Cardiac septum (tissue), 1 donor: ENCODE data around the gene NLRC5. TPM values are rescaled to one million over a fixed set of nuclear protein-coding genes. Genes with fewer than 3 reads are reported as not detected.
A peak's percentile ranks its signal among the peaks of the same experiment; 100 is the strongest.

ENCODE experiments used
- DNase-seq: peaks from one replicate; pipeline ENCODE4 v3.0.0-alpha.2; 2020; ENCODE audit warnings: low spot score
- intact Hi-C: fragments of 100-400 bp; cut with DNase I; formaldehyde crosslinking; loops from one replicate; pipeline ENCODE4 v1.14.0; 2022
- total RNA-seq: library from RNA; stranded (reverse); fragmentation: NEBNext Ultra II Directional; extraction: Animal tissue kit (Norgen Biotek cat#: 25700); gene quantifications from one replicate; pipeline ENCODE4 v1.2.1, GENCODE V29; 2021
- donor health status: DM: no; HTN: no; CAD: no.

The NLRC5 gene
- total RNA-seq, 1 donor from 2014 or later: 12.7 TPM

DNA sequence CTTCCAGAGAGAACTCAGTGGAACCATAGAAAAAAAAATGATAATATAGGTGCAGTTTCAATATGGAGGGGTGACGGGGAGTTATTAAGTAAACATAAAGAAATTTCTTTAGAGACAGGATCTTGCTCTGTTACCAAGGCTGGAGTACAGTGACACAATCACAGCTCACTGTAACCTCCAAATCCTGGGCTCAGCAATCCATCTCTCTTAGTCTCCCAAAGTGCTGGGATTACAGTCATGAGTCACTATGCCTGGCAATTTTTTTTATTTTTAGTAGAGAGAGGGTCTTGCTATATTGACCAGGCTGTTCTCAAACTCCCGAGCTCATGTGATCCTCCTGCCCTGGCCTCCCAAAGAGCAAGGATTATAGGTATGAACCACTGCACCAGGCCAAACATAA is 48.8 kb downstream of the NLRC5 start:
- intact Hi-C loops: no loop called here
- no peak for DNase-seq

DNA sequence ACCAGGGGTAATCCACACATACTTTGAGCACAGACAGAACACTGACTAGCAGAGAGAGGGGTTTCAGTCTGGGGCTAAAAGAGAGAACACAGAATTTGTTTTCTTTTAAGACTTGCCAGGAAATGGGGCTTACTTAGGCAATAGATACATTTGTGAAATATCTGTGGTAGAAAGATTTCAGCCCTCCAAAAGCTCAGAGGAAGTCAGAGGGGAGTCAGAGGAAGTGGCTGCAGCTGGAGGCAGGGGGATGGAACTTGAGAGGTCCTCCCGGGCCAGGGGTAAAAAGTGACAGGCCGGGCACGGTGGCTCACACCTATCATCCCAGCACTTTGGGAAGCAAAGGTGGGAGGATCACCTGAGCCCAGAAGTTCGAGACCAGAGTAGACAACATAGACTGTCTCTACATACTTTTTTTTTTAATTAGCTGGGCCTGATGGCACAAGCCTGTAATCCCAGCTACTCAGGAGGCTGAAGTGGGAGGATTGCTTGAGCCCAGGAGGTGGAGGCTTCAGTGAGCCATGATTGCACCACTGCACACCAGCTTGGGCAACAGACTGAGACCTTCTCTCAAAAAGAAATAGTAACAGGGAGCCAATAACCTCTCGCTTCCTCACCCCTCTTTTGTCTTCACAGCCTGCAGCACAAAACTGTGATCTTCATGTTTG is 49.9 kb downstream of the NLRC5 start:
- intact Hi-C loops: no loop called here
- no peak for DNase-seq

DNA sequence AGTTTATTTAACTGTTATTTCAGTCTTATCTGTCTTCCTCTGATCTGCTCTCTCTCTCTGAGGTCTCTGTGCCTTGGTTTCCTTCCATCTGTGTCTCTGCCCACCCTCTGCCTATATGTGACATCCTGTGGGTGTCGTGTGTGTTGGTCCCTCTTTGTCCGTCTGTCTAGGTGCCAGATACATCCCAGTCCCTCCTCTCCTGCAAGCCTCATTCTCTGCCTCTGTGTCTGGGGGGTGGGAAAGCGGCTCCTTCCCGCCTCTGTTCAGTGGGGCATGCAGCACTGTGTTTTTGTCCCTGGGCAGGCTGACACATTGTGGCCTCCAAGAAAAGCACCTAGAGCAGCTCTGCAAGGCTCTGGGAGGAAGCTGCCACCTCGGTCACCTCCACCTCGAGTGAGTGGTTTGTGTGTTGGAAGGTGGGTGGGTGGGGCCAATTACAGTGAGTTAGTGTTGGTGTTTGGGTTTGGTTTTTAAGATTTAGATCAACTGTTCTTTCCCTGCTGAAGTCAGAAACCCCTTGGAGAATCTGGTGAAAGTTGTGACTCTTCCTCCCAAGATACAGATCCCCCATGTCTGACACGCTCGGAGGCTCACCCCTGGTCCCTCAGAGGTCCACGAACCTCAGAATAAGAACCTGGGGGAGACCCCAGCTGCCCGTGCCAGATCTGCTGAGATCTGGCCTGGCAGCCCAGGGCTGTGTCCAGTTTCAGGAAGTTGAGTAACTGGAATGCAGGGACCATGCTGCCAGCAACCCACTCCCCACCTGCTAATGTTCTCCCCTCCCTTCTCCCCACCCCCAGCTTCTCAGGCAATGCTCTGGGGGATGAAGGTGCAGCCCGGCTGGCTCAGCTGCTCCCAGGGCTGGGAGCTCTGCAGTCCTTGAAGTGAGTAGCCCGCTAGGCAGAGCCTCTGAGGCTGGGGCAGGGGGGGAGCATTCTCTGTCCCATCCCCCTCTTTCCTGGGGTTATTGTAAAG is 52.1 kb downstream of the NLRC5 start:
- intact Hi-C loops: no loop called here
- DNase-seq: peak; percentile 82

DNA sequence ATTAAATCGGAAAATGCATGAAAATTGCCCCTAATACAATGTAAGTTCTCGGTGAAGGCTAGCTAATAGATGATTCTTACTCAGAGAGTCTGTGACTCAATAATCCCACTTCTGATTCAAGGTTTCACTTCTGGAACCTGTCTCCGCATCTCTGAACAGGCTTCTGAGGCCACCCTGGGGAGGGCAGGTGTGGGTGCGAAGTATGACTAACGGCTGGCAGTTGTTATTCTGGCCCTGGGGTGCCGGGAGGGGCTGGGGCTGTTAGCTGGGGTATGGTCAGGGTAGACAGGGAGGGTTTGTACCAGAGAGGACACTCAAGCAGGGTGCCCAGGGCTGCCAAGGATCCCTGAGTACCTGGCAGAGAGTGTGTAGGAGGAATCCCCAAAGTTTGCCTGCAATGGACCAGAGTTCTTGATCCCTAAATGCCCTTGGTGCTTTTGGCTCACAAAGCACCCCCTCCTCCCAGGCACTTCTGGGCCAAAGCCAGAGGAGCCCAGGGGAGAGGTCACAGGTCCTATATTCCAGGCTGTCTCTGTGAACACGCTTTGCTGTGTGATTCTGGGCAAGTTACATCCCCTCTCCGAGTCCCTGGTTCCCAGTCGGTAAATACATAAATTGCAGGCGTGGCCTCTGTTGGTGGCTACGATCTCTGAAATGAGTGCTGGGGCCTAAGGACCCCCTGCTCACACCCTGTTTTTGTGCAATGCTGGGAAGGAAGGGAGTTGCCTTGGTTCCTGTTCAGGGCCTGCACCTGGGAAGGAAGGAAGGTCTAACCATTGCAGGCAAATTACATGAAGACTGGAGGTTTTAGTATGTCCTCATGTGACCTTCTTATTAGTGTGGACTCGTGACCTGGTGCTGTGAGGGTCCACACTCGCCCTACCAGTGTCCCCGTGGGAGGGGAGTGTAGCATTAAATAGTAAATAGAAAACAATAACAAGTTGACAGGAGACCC is 53.1 kb downstream of the NLRC5 start:
- intact Hi-C loops: no loop called here
- DNase-seq: peak; percentile 77

DNA sequence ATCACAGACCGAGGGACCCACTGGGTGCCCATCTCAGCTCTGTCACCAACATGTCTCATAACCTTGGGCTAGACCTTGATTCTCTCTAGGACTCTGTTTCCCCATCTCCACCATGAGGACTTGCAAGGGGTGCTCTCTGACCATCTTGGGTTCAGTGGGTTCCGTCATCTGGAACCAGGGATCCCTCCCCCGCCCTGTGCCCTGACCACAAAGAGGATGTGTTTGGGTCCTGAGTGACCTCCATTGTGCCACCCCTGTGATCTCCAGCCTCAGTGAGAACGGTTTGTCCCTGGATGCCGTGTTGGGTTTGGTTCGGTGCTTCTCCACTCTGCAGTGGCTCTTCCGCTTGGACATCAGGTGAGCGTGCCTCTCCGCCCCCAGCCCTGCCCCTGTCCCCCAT is 53.9 kb downstream of the NLRC5 start:
- no peak for DNase-seq
- intact Hi-C loops: no loop called here

DNA sequence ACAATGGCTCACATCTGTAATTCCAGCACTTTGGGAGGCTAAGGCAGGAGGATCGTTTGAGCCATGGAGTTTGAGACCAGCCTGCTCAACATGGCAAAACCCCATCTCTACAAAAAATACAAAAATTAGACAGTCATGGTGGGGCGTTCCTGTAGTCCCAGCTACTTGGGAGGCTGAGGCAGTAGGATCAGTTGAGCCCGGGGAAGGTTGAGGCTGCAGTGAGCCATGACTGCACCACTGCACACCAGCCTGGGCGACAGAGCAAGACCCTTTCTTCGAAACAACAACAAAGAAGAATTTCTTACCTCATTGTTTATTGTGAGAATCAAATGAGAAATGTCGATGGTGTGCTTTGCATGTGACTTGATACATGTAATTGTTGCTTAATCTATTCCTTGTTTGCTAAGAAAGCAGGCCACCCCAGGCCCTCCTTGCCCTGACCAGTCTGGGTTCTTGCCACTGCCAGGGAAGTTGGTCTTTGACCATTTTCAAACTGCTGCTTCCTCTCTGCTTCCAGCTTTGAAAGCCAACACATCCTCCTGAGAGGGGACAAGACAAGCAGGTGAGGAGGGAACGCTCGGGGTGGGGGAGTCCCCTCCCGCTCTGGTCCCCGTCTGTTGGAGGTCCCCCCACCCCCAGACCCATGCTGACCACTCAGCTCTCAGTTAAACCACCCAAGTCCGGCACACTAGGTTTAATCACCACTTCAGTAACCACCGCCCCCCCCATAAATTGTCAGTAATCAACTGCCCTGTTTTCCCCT is 55.8 kb downstream of the NLRC5 start:
- DNase-seq: no peak
- intact Hi-C loops: loop anchor here (5.0 kb wide), 2 partner anchors 83 to 178 kb away; partner anchors contain the start of genes CETP and SLC12A3

DNA sequence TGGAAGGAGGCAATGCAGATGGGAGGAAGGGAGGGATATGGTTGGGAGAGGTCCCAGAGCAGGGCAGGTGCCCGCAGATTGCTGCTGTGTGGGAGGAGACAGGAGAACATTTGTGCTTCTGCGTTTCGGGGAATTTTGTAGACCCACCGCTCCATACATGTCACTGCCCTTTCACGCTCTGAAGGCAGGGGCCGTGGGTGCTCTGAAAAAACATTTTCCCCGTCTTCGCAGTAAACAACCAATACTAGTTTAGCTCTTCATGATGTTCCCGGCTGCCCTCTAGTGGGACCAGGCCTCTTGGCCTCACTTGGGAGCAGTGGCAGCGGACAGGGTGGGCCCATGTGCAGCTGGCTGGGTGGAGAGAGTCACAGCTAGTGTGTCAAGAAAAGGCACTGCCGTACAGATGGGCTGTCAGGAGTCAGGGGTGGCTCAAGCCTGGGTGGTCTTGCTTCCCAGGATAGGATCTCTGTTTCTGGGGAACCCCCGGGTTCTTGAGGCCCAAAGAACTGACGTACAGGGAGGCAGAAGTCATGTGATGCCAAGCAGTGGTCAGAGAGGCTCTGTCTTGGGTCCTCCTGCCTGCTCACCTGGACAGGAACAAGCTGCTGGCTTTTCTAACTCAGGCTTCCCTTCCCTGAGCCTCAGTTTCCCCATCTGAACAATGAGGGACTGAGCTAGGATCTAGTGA is 56.5 kb downstream of the NLRC5 start:
- intact Hi-C loops: loop anchor here (5.0 kb wide), 2 partner anchors 84 to 179 kb away; partner anchors contain the start of genes CETP and SLC12A3
- peak; percentile 85 for DNase-seq

DNA sequence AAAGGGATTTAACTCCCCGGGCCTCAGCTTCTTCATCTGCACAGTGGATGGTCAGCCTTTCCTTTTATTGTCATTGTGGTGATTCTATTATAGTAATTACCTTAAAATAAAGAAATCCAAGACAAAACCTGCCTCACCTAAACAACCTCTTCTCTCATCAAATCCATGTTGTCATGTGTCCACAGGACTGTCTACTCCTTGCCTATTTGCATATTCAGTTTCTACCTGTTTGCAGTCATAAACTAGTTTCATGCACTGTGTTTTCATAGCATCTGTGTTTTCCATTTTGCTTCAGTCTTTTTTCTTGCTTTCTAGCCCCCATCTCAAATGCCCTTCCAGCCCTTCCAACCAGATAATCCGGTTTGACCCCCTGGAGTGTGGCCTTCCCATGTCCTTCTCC is 58.7 kb downstream of the NLRC5 start:
- DNase-seq: no peak
- intact Hi-C loops: loop anchor here (5.0 kb wide), 2 partner anchors 86 to 181 kb away; partner anchors contain the start of genes CETP and SLC12A3

DNA sequence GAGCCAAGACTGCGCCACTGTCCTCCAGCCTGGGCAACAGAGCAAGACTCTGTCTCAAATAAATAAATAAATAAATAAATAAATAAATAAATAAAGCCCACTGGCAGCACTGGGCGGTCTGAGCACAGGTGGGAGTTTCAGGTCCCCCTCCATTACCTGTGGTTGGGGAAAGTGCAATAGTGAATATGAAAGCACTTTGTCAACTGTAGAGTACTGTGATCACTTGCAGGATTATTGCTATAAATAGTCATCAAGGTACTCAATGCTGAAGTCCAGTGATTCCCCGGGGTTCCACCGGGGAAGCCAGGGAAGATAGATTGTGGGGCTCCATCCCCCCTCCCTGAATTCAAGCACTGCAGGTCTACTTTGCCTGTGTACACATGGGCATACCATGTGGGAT is 60.3 kb downstream of the NLRC5 start:
- no peak for DNase-seq
- intact Hi-C loops: loop anchor here (5.0 kb wide), 2 partner anchors 87 to 182 kb away; partner anchors contain the start of genes CETP and SLC12A3

DNA sequence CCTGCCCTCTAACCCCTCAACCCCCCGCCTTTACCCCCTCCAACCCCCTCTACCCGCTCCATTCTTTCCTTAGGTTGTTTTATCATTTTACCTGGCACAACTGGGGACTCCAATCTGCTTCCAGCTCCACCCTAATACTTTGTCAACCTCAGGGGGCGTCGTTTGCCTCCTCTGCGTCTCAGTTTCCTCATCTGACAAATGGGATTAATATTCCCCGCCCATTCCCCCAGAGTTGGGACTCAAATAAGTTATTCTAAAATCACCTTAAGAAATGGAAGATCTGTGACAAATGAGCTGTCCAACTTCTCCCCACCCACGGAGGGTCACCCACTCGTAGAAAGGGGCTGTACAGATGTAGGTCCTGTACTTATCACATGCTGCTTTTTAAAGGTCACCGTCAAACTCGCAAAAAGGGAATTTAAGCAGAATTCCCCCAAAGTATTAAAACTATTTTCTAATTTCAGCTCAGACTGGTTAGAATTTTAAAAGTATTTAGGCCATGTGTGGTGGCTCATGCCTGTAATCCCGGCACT is 62.4 kb downstream of the NLRC5 start:
- DNase-seq: no peak
- intact Hi-C loops: no loop called here

DNA sequence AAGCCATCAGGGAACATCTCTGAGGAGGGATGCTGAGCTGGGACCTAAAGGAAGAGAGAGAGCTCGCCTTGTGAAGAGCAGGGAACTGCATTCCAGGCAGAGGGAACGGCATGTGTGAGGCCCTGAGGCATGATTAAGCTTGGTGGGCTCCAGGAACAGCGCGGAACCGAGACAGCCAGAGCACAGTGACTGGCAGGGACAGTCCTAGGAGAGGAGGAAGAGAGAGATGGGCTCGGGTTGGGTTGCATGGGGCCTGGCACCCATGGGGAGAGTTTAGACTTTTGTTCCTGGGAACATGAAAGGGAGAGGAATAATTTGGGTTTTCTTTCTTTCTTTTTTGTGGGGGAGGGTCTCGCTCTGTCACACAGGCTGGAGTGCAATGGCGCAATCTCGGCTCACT is 63.8 kb downstream of the NLRC5 start:
- intact Hi-C loops: no loop called here
- DNase-seq: no peak

DNA sequence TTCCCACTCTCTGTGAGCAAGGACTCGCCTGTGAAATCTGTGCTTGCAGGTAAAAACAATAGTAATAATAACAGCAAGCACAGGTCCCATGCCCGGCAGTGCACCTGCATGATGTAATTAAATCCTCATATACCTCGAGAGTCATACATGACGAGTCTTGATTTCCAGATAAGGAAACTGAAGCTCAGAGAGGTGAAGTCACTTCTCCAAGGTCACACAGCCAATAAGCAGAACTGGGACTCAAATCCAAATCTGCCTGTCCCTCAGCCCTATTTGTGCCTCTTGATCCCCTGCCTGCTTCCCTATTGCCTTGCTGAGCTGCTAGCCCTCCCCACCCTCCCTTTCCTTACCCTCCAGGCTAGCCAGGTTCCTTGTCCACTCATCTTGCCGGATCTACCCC is 65.0 kb downstream of the NLRC5 start:
- no peak for DNase-seq
- intact Hi-C loops: no loop called here

DNA sequence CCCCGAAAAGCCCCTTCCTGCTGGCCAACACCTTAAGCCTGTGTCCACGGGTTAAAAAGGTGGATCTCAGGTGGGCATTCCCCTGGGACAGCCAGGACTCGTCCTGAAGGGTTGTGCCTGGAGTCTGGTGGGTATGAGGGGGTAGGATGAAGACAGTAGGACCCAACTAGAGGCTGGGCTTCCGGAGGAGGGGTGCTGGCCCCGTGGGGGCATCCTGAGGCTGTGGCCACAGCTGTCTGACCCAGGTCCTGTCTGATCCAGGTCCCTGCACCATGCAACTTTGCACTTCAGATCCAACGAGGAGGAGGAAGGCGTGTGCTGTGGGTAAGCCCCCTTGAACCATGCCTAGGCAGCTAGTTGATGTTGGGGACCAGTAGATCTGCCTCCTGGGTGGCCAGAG is 65.4 kb downstream of the NLRC5 start:
- intact Hi-C loops: no loop called here
- DNase-seq: no peak

DNA sequence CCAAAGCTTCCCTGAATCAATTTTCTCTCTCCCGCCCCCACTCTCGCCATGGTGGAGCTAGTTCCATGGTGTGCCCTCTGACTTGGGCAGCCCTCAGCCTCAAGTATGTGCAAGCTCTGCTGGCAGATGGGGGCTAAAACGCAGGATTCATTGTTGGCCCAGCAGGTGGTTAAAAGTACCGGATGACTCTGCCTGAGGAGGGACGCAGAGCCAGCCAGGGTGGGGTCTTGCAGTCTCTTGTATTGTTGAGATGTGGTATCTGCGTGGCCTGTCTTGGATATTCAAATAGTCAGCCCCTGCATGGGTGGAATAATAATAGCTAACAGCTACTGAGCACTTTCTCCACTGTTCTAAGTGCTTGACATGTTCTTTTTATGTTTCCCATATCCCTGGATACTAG is 66.3 kb downstream of the NLRC5 start:
- intact Hi-C loops: no loop called here
- DNase-seq: no peak

DNA sequence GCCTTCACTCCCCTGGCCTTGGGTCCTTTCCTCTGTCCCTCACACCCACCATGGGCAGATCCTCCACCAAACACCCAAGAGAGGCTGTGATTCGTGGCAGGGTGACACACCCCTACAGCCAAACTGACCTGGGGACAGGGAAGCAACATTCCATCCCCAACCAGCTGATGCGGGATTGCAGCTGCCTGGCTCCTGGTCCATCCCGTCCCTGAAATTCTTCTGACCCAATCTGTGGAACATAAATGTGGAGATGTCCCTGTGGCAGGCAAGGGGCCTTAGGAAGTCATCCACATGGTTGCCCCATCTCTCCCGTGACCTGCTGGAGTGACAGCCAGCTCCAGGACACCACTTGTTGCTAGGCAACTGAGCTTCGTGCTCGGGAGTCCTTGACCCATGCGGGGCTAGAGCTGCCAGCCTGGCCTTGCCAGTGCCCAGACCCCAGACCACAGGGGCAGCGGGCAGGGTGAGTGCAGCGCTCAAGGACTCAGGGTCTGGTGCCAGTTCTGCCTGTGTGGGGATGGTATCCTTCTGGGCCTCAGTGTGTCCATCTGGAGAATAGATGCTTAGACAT is 69.0 kb downstream of the NLRC5 start:
- intact Hi-C loops: no loop called here
- DNase-seq: no peak

DNA sequence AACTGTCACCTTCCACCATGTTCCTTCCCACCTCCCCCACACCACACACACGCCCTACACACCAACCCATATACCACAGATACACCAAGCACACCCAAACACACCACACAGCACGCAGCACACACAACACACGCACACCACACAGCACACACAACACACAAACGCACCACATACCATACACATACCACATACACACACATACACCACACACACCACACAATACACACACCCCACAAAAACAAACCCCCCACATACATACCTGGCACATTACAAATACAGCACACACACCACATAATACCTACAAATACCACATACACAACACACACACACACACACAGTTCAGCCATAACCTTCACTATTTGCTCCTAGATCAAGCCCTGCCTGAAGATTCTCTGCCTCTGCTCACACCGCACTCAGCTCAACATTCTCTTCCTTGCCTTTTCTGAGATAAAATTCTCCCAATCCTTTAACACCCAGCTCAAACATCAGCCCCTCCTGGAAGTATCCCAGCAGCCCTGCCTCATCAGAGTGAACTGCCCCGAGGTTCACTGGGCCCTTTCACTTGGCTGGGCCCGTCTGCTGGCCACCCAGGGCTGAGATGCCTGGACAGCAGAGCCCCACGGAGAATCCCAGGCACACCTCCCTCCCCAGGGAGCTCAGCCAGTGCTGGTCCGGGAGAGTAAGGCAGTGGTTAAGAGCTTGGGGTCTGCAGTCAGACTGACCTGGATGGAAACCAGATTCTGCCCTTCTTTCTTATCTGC is 71.1 kb downstream of the NLRC5 start:
- no peak for DNase-seq
- intact Hi-C loops: no loop called here
